ENCODE data around the gene CLEC7A.

DNA sequence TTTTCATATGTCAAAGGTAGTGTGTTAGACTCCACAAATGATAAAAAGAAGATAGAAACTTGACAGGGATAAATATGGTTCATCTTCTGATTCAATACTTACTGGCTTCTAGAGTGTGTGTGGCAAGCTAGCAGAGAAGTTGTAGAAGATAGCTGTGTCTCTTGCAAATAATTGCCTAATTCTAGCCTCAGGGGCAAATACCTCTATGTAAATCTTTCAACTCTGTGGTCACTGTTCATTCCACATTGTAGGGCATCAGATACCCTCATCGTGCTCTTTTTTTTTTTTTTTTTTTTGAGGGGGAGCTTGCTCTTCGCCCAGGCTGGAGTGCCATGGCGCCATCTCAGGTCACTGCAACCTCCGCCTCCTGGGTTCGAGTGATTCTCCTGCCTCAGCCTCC lies 40.2 kb upstream of the CLEC7A start:
- TF ChIP-seq, protein P1, sequence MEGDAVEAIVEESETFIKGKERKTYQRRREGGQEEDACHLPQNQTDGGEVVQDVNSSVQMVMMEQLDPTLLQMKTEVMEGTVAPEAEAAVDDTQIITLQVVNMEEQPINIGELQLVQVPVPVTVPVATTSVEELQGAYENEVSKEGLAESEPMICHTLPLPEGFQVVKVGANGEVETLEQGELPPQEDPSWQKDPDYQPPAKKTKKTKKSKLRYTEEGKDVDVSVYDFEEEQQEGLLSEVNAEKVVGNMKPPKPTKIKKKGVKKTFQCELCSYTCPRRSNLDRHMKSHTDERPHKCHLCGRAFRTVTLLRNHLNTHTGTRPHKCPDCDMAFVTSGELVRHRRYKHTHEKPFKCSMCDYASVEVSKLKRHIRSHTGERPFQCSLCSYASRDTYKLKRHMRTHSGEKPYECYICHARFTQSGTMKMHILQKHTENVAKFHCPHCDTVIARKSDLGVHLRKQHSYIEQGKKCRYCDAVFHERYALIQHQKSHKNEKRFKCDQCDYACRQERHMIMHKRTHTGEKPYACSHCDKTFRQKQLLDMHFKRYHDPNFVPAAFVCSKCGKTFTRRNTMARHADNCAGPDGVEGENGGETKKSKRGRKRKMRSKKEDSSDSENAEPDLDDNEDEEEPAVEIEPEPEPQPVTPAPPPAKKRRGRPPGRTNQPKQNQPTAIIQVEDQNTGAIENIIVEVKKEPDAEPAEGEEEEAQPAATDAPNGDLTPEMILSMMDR (IDR thresholded peaks at IDR 0.05) = no peak
- TF ChIP-seq POLR2A (IDR thresholded peaks at IDR 0.05) = no peak
